Nephron progenitor cell (in vitro differentiated cells): ENCODE data around the gene PDE8A.

Source experiments
- DNase-seq: peaks from one replicate; pipeline ENCODE4 v3.0.0; 2021
- H3K27ac Mint-ChIP-seq: 2 replicates; pipeline ENCODE4 v1.8.0; 2021; ENCODE audit warnings: mild to moderate bottlenecking, moderate library complexity, mixed read lengths
- H3K27me3 Mint-ChIP-seq: 2 replicates; pipeline ENCODE4 v1.8.0; 2021; ENCODE audit warnings: mild to moderate bottlenecking, low read depth, mixed read lengths; ENCODE audit not compliant: poor library complexity
- H3K36me3 Mint-ChIP-seq: 2 replicates; pipeline ENCODE4 v1.8.0; 2021; ENCODE audit warnings: low read depth, mixed read lengths
- H3K4me1 Mint-ChIP-seq: 2 replicates; pipeline ENCODE4 v1.8.0; 2021; ENCODE audit warnings: mixed read lengths
- H3K4me3 Mint-ChIP-seq: 2 replicates; pipeline ENCODE4 v1.8.0; 2021; ENCODE audit warnings: mild to moderate bottlenecking, moderate library complexity, mixed read lengths
- H3K9me3 Mint-ChIP-seq: 2 replicates; pipeline ENCODE4 v1.8.0; 2021; ENCODE audit warnings: mild to moderate bottlenecking, moderate library complexity, mixed read lengths
- CTCF ChIP-seq: fragments of 200-600 bp; sonication (generic); IDR thresholded peaks from 2 replicates; pipeline ENCODE4 v1.5.0; 2021; ENCODE audit warnings: antibody characterized with exemption

The PDE8A gene

GRCh38 chr15:85041230-85041629 is 59.6 kb downstream of the PDE8A start:
- no peaks in the 10 kb centered on the region for H3K9me3 Mint-ChIP-seq

GRCh38 chr15:85044251-85044853 is 62.7 kb downstream of the PDE8A start:
- peak; percentile 15 for DNase-seq
- Mint-ChIP-seq H3K4me1 (peaks cover 11% of the 10 kb centered on the region), H3K27ac (no peak overlapping the region), H3K27me3 (no peaks in the 10 kb centered on the region), H3K9me3 (no peaks in the 10 kb centered on the region), H3K36me3 (no peaks in the 10 kb centered on the region), H3K4me3 (no peak overlapping the region)
- TF ChIP-seq CTCF = peak; percentile 42

More at GRCh38 chr15:85041230-85041629, 59.6 kb downstream of the PDE8A start:
- TF ChIP-seq CTCF = no peak
- Mint-ChIP-seq H3K4me1 (peaks cover 11% of the 10 kb centered on the region), H3K27me3 (peaks cover 3% of the 10 kb centered on the region), H3K4me3 (no peak overlapping the region), H3K27ac (no peak overlapping the region), H3K36me3 (no peaks in the 10 kb centered on the region)
- no peak for DNase-seq

- no peaks in the 10 kb centered on the region for H3K9me3 Mint-ChIP-seq
- H3K4me1 Mint-ChIP-seq = peaks cover 11% of the 10 kb centered on the region
- DNase-seq = no peak
- TF ChIP-seq CTCF = no peak
- H3K36me3 Mint-ChIP-seq = no peaks in the 10 kb centered on the region
- no peak overlapping the region for H3K4me3 Mint-ChIP-seq
- H3K27me3 Mint-ChIP-seq = no peaks in the 10 kb centered on the region
- H3K27ac Mint-ChIP-seq = no peak overlapping the region
Measured at GRCh38 chr15:85044894-85045293, 63.2 kb downstream of the PDE8A start.

GRCh38 chr15:85045615-85046014 is 64.0 kb downstream of the PDE8A start:
- H3K4me1 Mint-ChIP-seq = peaks cover 11% of the 10 kb centered on the region

GRCh38 chr15:85047271-85047948 is 65.8 kb downstream of the PDE8A start:
- H3K4me1 Mint-ChIP-seq = peaks cover 11% of the 10 kb centered on the region
- H3K36me3 Mint-ChIP-seq = no peaks in the 10 kb centered on the region
- no peaks in the 10 kb centered on the region for H3K9me3 Mint-ChIP-seq
- H3K27ac Mint-ChIP-seq = no peak overlapping the region
- no peak for TF ChIP-seq CTCF
- H3K4me3 Mint-ChIP-seq = no peak overlapping the region
- no peak for DNase-seq
- no peaks in the 10 kb centered on the region for H3K27me3 Mint-ChIP-seq

More at GRCh38 chr15:85045615-85046014, 64.0 kb downstream of the PDE8A start:
- DNase-seq = no peak
- no peaks in the 10 kb centered on the region for H3K9me3 Mint-ChIP-seq
- TF ChIP-seq CTCF = no peak
- H3K27me3 Mint-ChIP-seq = no peaks in the 10 kb centered on the region
- no peak overlapping the region for H3K27ac Mint-ChIP-seq
- H3K36me3 Mint-ChIP-seq = no peaks in the 10 kb centered on the region
- H3K4me3 Mint-ChIP-seq = no peak overlapping the region

- no peaks in the 10 kb centered on the region for H3K27me3 Mint-ChIP-seq
- H3K36me3 Mint-ChIP-seq = no peaks in the 10 kb centered on the region
- H3K9me3 Mint-ChIP-seq = peaks cover 5% of the 10 kb centered on the region
- no peak overlapping the region for H3K27ac Mint-ChIP-seq
- no peak for TF ChIP-seq CTCF
- peaks cover 11% of the 10 kb centered on the region for H3K4me1 Mint-ChIP-seq
- H3K4me3 Mint-ChIP-seq = no peak overlapping the region
- DNase-seq = no peak
Measured at GRCh38 chr15:85048430-85048829, 66.8 kb downstream of the PDE8A start.
